G401 (cell line): ENCODE measurements around the gene KLC1. TPM values are rescaled to one million over a fixed set of nuclear protein-coding genes. Genes with fewer than 3 reads are reported as not detected.
A peak's percentile ranks its signal among the peaks of the same experiment; 100 is the strongest.

Experiments used
- DNase-seq: peaks from one replicate; pipeline ENCODE4 v3.0.0-alpha.2; 2015; ENCODE audit warnings: low spot score
- in situ Hi-C: cut with HindIII; loops from 2 replicates; pipeline ENCODE4 v1.10.0; 2016; ENCODE audit warnings: low sequenced_read_pairs, mixed read lengths
- total RNA-seq: library from RNA; depleted of rRNA; stranded (reverse); fragments of >200 nt; shearing (Covaris generic); gene quantifications from 2 replicates; pipeline ENCODE4 v1.2.3, GENCODE V29; 2014

The KLC1 gene
- total RNA-seq, 1 experiment from 2014 or later: 184 TPM

DNA sequence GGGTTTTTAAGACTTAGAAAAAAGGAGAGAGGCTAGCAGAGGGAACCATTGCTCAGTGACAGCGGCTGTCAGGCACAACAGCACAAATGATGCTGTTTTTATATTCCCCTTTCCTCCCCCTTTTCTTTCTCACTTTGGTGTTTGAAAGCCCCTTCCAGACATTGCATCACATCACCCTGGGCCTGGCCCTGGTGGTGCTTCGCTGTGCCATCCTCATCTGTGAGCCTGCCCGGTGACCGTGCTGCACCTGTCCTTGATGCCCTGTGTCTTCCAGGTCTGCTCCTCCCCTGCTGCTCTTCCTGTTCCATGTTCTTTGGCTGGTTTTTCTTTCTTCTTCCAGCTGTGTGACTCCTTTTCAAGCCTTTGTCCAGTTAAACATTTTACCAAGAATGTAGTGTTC lies 24.8 kb downstream of the KLC1 start:
- in situ Hi-C loops: no loop called here
- peak; percentile 73 for DNase-seq

DNA sequence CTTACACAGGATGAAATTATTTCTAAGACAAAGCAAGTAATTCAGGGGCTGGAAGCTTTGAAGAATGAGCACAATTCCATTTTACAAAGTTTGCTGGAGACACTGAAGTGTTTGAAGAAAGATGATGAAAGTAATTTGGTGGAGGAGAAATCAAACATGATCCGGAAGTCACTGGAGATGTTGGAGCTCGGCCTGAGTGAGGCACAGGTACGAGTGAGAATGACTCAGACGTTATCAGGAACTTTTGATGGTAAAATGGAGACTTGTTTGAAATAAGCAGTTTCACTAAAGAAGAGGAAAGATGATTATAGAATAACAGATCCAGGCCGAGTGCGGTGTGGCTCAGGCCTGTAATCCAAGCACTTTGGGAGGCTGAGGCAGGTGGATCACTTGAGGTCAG lies 25.6 kb downstream of the KLC1 start:
- in situ Hi-C loops: no loop called here
- DNase-seq: no peak

DNA sequence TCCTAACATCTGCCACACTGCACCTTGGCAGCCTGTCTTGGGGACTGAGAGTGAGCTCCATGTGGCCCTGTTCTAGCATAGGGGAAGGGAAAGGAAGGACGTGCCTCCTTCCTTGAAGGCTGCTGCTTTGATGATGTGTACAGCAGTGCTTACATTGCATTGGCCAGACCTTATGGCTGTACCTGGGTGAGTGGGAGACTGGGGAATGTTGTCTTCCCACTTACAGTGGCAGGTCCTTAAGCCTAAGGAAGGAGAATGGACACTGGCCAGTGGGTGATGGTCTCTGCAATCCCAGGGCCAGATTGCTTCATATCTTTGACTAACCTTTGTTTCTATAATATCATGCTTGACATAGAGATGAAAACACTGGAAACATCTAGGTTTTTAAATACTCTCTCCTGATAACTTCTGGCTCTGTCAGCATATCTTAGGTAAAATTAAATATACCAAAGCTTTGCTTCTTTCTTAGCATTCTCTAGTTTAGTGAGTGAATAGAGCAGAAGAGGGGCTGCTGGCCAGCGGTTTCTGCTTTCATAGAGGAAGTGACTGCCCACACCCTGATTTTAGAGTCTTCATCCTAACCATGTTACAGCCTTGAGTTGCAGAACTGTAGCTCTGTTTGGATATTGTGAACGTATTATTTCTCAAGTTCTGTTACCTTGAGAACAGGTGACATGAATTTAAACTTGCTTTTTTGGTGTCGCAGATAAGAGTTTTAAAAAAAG lies 27.2 kb downstream of the KLC1 start:
- in situ Hi-C loops: no loop called here
- DNase-seq: no peak

DNA sequence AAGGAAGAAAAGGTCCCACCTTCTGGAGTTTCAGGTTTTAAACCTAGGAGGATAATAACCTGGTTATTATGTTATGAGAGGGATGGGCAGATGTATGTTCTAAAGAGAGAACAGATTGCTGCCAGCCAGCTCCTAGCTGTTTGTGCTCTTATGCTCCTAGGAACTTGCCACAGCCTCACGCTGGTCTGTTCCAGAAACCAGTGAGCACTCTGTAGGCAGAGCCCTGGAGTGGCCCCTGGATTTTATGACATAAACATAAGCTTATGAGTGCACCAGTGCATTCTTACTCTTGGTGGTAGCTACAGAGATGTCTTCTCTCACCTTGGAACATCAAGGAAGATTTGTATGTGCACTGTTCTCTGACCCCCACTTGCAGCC lies 27.7 kb downstream of the KLC1 start:
- in situ Hi-C loops: no loop called here
- peak; percentile 50 for DNase-seq

DNA sequence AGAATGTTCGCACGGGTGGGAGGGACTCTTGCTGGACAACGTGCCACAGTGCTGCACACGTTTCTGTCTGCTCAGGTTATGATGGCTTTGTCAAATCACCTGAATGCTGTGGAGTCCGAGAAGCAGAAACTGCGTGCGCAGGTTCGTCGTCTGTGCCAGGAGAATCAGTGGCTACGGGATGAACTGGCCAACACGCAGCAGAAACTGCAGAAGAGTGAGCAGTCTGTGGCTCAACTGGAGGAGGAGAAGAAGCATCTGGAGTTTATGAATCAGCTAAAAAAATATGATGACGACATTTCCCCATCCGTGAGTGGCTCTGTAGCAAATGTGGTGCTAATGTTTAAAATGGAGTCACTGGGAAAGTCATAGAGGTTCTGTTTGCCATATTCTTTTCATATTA lies 28.5 kb downstream of the KLC1 start:
- in situ Hi-C loops: no loop called here
- DNase-seq: peak; percentile 66

DNA sequence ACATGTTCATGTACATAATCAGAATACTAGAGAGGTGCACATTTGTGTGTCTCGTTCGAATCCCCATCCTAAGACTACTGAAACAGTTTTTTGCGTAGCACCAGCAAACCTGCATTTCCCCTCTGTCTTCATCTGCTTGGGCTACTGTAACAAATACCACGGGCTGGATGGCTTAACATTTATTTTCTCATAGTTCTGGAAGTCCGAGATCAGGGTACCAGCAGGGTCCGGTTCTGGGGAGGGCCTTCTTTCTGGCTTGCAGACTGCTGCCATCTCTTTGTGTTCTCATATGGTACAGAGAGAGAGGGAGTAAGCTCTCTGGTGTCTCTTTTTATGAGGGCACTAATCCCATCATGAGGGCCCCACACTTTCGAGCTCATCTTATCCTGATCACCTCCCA lies 30.6 kb downstream of the KLC1 start:
- in situ Hi-C loops: no loop called here
- DNase-seq: no peak

DNA sequence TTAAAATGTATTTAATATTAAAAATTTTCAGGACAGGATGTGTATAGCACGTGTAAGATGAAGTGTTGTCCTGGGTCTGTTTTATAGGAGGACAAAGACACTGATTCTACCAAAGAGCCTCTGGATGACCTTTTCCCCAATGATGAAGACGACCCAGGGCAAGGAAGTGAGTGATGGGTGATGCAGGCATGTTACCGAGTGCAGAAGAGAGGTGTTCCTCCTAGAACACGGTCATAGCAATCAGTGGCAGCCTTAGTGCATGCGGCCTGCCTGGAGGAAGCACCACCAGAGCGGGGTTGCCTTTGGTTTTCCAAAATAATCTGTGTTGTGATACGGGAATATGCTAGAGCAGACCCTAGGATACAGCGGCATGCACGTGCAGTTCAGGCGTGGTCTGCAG lies 33.0 kb downstream of the KLC1 start:
- in situ Hi-C loops: no loop called here
- DNase-seq: no peak

DNA sequence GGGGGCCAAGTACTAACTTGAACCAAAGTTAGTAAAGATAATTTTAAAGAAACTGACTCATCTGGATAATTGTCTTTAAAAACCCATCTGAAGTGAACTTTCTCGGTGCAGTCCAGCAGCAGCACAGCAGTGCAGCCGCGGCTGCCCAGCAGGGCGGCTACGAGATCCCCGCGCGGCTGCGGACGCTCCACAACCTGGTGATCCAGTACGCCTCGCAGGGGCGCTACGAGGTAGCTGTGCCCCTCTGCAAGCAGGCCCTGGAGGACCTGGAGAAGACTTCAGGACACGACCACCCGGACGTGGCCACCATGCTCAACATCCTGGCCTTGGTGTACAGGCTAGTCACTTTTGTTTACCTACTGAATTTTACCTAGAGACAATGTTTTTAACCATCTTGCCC lies 33.6 kb downstream of the KLC1 start:
- in situ Hi-C loops: no loop called here
- no peak for DNase-seq

DNA sequence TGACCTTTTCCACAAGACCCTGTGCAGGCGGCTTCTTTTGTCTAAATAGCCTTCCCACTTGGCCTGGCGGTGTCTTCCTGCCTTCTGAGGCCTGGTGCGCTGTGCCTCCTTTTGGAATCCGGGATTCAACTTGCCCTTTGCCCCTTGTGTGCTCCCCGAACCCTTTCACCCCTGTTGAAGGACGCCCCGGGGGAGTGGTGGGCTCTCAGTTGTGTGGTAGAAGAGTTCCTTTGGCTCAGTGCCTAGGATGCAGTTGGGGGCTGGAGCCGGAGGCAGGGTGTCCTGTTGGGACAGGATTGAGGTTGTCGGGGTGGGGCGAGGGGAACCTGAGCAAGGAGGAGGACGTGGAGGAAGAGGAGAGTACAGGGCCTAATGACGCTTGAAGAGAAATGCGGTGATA lies 34.5 kb downstream of the KLC1 start:
- in situ Hi-C loops: no loop called here
- no peak for DNase-seq

DNA sequence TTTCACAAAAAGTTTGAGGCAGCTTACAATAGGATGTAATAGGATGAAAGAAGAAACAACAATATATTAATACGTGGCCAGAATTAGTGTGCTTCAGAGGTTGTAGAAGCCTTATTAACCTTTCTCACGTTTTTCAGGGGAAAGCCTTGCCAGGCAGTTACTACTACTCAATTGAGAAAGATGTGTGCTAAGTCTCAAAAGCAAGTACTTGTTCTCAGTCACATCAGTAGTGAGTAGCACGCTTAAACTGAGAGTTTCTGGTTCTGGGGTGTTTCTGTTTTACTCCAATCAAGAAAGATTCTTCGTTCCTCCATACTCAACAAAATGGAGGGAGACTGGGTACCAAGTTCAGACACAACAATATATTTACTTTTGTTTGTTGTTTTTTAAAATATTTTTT lies 38.7 kb downstream of the KLC1 start:
- DNase-seq: no peak
- in situ Hi-C loops: no loop called here

DNA sequence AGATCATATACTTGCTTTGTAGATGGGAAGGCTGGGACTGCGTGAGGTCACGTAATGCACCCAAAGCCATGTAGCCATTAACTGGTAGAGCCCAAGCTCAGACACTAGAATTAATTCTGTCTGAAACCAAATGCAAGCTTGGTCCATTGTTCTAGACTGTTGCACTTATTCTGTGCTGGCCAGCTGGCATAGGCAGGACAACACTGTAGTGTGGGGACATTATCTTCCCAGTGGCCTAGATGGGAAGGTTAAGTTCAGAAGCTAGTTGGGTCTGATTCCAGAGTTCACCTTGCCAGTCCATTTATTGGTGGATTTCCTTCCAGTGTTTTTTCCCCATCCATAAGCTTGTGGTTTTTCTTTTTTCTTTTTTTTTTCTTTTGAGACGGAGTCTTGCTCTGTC lies 39.1 kb downstream of the KLC1 start:
- DNase-seq: no peak
- in situ Hi-C loops: no loop called here

DNA sequence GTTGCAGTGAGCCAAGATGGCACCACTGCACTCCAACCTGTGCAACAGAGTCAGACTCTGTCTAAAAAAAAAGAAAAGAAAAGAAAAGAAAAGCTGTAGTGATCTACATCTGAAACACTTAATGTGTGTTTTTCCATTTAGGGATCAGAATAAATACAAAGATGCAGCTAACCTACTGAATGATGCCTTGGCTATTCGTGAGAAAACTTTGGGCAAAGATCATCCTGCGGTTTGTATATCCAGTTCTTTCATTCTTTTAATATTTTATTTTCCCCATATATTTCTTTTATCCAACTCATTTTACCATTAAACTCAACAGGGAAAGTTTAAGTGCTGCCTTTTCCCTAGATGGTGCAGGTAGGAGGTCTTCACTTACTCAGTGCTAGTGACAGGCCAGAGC lies 40.4 kb downstream of the KLC1 start:
- in situ Hi-C loops: no loop called here
- DNase-seq: no peak

DNA sequence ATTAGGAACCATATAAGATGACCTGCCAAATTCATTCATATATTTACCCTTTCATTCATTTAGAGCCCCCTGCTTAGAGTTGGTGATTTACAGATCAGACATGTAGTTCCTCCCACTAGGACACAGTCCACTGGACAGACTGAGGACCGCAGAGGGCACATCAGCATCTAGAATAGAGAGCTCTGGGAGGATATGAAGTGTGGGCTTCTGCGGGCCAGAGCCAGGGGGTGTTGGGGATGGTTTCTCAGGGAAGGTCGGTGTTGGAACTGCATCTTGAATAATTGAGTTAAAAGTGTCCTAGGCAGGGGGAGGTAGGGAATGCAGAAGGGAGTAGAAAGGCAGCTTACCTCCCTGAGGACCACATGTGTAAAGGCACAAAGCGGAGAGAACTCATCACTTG lies 42.9 kb downstream of the KLC1 start:
- DNase-seq: no peak
- in situ Hi-C loops: no loop called here

DNA sequence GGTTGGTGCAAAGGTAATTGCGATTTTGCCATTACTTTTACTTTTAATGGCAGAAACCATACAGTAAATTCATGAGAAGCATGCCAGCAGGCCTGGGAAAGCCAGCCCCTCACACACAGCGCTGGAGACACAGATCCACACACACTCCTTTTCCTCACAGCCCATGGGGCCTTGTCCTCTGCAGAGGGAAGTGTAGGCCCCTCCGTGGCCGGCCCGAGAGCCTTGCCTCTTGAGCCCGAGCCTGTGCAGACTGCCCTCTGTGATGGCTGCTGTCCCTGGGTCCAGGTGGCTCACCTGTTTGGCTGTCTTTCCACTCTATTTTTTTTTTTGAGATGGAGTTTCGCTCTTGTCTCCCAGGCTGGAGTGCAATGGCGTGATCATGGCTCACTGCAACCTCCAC lies 46.9 kb downstream of the KLC1 start:
- in situ Hi-C loops: loop anchor here (5.0 kb wide), 1 partner anchor 84 kb away; no protein-coding TSS in a partner anchor
- DNase-seq: no peak

DNA sequence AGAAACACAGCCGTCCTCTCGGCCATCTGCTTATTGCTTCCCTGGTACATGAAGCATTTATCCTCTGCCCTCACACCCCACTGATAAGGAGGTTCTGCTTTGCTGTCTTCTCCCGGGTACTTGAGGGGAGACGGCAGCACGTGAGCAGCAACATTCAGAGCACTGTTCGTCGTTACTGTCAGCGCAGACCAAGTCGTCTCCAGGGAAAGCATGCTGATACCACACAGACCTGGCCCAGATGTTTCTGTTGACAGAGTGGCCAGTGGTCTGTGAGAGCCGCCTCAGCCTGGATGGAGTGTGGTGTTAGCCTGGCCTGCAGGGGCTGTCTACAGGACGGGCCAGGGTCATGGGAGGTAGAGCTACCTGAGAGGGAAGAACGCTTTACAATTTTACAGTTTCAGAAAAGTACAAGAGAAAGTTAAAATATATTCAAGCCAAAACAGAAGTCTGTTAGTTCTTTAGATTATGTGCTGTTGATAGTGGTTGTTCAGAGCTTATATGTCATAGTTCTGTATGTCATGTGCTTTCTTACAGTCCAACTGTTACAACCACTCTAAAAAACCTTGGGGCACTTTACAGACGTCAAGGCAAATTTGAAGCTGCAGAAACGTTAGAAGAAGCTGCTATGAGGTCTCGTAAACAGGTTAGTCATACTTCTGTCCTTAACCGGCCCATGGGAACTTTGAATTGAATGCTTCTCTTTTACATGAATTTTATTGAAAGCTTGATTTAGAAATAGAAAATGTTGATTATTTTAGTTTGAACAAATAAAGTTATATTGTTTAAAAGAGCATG lies 48.1 kb downstream of the KLC1 start:
- no peak for DNase-seq

DNA sequence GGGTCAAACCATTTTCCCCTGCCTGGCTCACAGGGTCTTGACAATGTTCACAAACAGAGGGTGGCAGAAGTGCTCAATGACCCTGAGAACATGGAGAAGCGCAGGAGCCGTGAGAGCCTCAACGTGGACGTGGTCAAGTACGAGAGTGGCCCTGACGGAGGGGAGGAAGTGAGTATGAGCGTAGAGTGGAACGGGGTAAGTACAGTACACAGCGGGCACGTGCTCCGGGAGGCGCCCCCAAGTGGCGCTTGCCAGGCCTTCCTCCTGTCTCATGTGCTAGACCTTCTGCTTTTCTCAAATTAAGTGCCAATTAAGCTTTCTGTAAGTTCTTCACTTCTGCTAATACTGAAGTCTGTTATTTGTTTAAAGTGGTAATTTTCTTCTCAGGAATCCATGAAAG lies 50.3 kb downstream of the KLC1 start:
- in situ Hi-C loops: loop anchor here (5.0 kb wide), 1 partner anchor 87 kb away; no protein-coding TSS in a partner anchor
- no peak for DNase-seq

More for the DNA sequence above, 48.1 kb downstream of the KLC1 start:
- in situ Hi-C loops: loop anchor here (5.0 kb wide), 1 partner anchor 85 kb away; no protein-coding TSS in a partner anchor

DNA sequence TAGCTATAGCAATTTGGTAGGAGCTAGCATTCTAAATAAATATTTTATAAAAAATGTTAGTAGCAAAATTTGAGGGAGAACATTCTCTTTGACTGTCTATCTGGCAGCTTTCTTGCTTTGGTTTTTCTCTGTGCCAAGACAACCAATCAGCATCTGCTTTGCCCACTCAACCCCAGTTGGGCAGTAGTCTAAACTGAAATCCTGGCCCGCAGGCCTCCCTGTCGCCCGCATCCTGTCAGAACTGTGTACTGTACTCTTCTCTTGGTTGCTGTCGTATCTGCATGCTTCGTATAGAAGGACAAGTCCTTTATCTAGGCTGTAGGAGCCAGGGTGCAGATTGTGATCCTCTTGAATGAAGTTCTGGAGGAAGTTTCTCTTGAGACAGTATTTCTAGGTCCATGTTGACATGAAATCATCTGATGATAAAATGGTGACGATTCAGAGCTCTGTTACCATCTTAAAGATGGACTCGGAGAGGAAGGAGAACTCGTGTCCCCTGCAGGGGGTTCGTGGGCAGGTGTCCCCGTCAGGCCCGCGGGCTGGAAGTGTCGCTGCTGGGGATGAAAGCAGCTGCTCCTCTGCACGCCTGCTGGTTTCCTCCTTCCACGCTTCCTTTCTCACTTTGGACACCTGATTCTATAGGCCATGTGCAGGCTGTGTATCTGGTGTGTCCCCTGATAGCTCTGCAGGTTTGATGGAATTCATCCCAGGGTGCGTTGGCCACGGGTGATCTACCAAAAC lies 51.6 kb downstream of the KLC1 start:
- in situ Hi-C loops: no loop called here
- no peak for DNase-seq

DNA sequence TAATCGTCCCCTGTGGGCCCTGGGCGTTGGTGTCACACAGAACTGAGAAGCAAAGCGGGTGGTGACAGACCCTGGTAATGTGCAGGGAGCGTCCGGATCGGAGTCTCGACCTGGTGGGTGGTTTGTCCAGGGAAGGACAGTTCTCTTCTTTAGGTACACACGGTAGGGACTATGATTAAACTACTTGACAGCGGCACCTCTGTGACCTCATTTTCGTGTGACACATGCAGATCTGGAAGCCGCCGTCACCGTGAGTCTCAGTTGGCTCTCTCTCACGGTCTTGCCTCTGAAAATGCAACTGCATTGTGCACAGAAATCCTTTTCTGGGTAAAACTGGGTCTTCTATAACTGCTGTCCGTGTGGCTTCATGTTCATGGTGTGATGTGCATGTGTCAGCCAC lies 54.1 kb downstream of the KLC1 start:
- DNase-seq: no peak
- in situ Hi-C loops: no loop called here

DNA sequence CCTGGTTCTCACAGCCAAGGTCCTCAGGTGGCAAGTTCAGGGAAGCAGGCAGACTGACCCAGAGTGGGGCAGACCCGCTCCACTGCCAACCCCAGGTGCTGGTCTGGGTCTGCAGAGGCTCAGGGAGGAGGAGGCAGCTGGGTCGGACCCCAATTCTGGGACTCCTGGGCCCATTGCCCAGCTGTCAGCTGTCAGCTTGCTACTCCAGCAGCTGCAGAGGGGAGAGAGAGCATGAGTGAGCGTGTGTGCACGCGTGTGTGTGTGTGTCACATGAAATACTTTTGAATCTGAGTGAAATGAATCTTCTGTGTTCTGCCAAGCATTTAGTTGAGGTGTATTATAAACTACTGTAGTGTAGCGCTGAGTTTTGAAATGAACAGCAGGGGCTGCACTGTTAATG lies 55.5 kb downstream of the KLC1 start:
- DNase-seq: no peak
- in situ Hi-C loops: no loop called here

DNA sequence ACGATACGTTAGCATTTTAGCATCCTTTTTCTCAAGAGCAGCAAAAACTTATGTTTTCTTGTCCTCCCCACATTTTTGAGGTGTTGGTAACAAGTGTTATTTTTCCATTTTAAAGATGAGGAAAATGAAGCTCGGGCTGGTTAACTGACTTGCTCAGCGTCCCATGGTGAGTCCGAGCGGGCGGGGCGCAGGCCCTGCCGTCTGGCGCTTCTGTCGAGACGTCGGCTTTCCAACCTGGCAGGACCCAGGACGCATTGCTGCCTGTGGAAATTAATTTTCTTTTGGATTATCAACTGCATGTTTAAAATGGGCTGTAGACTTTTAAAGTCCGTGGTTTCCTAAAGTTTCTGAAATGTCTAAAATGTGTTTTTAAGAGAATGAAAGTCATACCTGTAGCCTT lies 55.9 kb downstream of the KLC1 start:
- in situ Hi-C loops: no loop called here
- DNase-seq: peak; percentile 63
